ENCODE measurements around the gene NUDCD3.

GRCh38 chr7:44330331-44330730 lies 160.1 kb downstream of the NUDCD3 start:
- no peak for TF ChIP-seq POLR2AphosphoS5 (IDR thresholded peaks at IDR 0.05)
- TF ChIP-seq CTCF (IDR thresholded peaks at IDR 0.05 in 8 of 11, conservative IDR thresholded peaks at IDR 0.05 in 3 of 11) = no peak
